IMR-90 (cell line): ENCODE results near the gene GNG12. TPM values are rescaled to one million over a fixed set of nuclear protein-coding genes. Genes with fewer than 3 reads are reported as not detected.

Experiments used
- ATAC-seq: fragments of 200-7000 bp; cut with Tn5 transposase; 2 replicates; pipeline ENCODE4 v1.9.1; 2020; ENCODE audit warnings: low read depth, mild to moderate bottlenecking, moderate library complexity
- BruUV-seq: library from RNA; stranded (reverse); fragments of 400-500 nt; replicated peaks from 2 replicates; lab custom pipeline; 2021; lab: Mats Ljungman, UMichigan
- CTCF ChIA-PET: fragments of 300-600 bp; formaldehyde crosslinking; extraction: SDS; loops from one replicate; lab custom pipeline; 2021; ENCODE audit warnings: antibody characterized with exemption; lab: Yijun Ruan, JAX
- POLR2A ChIA-PET: fragments of 300-600 bp; sonication (Branson Sonifier 250); formaldehyde crosslinking; loops from one replicate; lab custom pipeline; 2022; ENCODE audit warnings: antibody characterized with exemption; ENCODE audit not compliant: unreplicated experiment; lab: Charles Lee
- DNase-seq: peaks from one replicate; pipeline ENCODE4 v3.0.0; 2013
- H2AFZ ChIP-seq: replicated peaks from 2 replicates; pipeline ENCODE3; 2013; ENCODE audit warnings: low read length, mild to moderate bottlenecking; ENCODE audit not compliant: poor library complexity
- H2AK5ac ChIP-seq: 2 replicates; pipeline ENCODE4 v1.6.1; 2013; ENCODE audit warnings: low read depth, low read length, inconsistent platforms
- H2AK9ac ChIP-seq: replicated peaks from 2 replicates; pipeline ENCODE3; 2013; ENCODE audit warnings: mild to moderate bottlenecking, low read depth, low read length, moderate library complexity; ENCODE audit not compliant: poor library complexity
- H2BK120ac ChIP-seq: 2 replicates; pipeline ENCODE4 v1.6.1; 2013; ENCODE audit warnings: low read depth, low read length, inconsistent platforms
- H2BK15ac ChIP-seq: 3 replicates; pipeline ENCODE4 v1.6.1; 2013; ENCODE audit warnings: low read depth, low read length, inconsistent platforms
- H2BK20ac ChIP-seq: 2 replicates; pipeline ENCODE4 v1.6.1; 2013; ENCODE audit warnings: low read depth, mild to moderate bottlenecking, inconsistent platforms, low read length, moderate library complexity
- H2BK5ac ChIP-seq: 2 replicates; pipeline ENCODE4 v1.6.1; 2013; ENCODE audit warnings: mild to moderate bottlenecking, low read depth, low read length, inconsistent platforms; ENCODE audit not compliant: poor library complexity, severe bottlenecking
- H3K14ac ChIP-seq: replicated peaks from 2 replicates; pipeline ENCODE4 v1.6.1; 2013; ENCODE audit warnings: low read depth, low read length, inconsistent platforms
- H3K18ac ChIP-seq: 2 replicates; pipeline ENCODE4 v1.6.1; 2013; ENCODE audit warnings: low read depth, low read length, control low read depth
- H3K23ac ChIP-seq: 2 replicates; pipeline ENCODE4 v1.6.1; 2013; ENCODE audit warnings: low read depth, low read length, inconsistent platforms
- H3K27ac ChIP-seq: 2 replicates; pipeline ENCODE4 v1.5.1; 2013; ENCODE audit warnings: mild to moderate bottlenecking, control low read depth, low read length; ENCODE audit not compliant: insufficient read depth
- H3K27me3 ChIP-seq: 2 replicates; pipeline ENCODE4 v1.6.1; 2013; ENCODE audit warnings: low read length; ENCODE audit not compliant: control insufficient read depth, insufficient read depth
- H3K36me3 ChIP-seq: 2 replicates; pipeline ENCODE4 v1.6.1; 2013; ENCODE audit warnings: low read length, mixed read lengths; ENCODE audit not compliant: control insufficient read depth, insufficient read depth
- H3K4ac ChIP-seq: 2 replicates; pipeline ENCODE4 v1.6.1; 2013; ENCODE audit warnings: low read depth, low read length, inconsistent platforms
- H3K4me1 ChIP-seq: 2 replicates; pipeline ENCODE4 v1.6.1; 2013; ENCODE audit warnings: low read length, mixed read lengths; ENCODE audit not compliant: control insufficient read depth, insufficient read depth
- H3K4me2 ChIP-seq: 2 replicates; pipeline ENCODE4 v1.6.1; 2013; ENCODE audit warnings: low read depth, mild to moderate bottlenecking, control low read depth, low read length, moderate library complexity
- H3K4me3 ChIP-seq: 2 replicates; pipeline ENCODE4 v1.5.1; 2013; ENCODE audit warnings: low read depth, mild to moderate bottlenecking, control low read depth, low read length, moderate library complexity; ENCODE audit not compliant: insufficient read depth
- H3K56ac ChIP-seq: 2 replicates; pipeline ENCODE4 v1.6.1; 2013; ENCODE audit warnings: low read length, inconsistent platforms; ENCODE audit not compliant: insufficient read depth; ENCODE audit errors: extremely low read depth
- H3K79me1 ChIP-seq, 2 experiments: 2 replicates each; pipeline ENCODE4 v1.6.1; 2013; ENCODE audit warnings: low read length in 2 of 2, inconsistent platforms in 1 of 2, low read depth in 1 of 2
- H3K9ac ChIP-seq: 2 replicates; pipeline ENCODE4 v1.6.1; 2013; ENCODE audit warnings: low read depth, low read length, control low read depth
- H3K9me1 ChIP-seq: 2 replicates; pipeline ENCODE4 v1.6.1; 2013; ENCODE audit warnings: low read length, inconsistent platforms; ENCODE audit not compliant: insufficient read depth
- H3K9me3 ChIP-seq: 2 replicates; pipeline ENCODE4 v1.6.1; 2013; ENCODE audit warnings: low read length; ENCODE audit not compliant: control insufficient read depth, insufficient read depth
- H4K20me1 ChIP-seq: 2 replicates; pipeline ENCODE4 v1.6.1; 2013; ENCODE audit warnings: low read length, inconsistent platforms; ENCODE audit not compliant: insufficient read depth
- H4K5ac ChIP-seq: 2 replicates; pipeline ENCODE4 v1.6.1; 2013; ENCODE audit warnings: mild to moderate bottlenecking, low read depth, low read length, control low read depth
- H4K8ac ChIP-seq, 2 experiments: 2 replicates each; pipeline ENCODE4 v1.6.1; 2013; ENCODE audit warnings: low read depth in 2 of 2, low read length in 2 of 2, control low read depth in 1 of 2, inconsistent platforms in 1 of 2
- H4K91ac ChIP-seq: 2 replicates; pipeline ENCODE4 v1.6.1; 2013; ENCODE audit warnings: low read depth, low read length, inconsistent platforms; ENCODE audit not compliant: insufficient read depth
- BHLHE40 ChIP-seq: fragments of 150-350 bp; IDR thresholded peaks from 2 replicates; pipeline ENCODE4 v1.6.1; 2016; ENCODE audit warnings: mild to moderate bottlenecking, low read depth, low read length
- CEBPB ChIP-seq: IDR thresholded peaks from 2 replicates; pipeline ENCODE4 v1.6.1; 2012; ENCODE audit warnings: low read depth, low read length, improper control_type of control experiment
- MXI1 ChIP-seq: IDR thresholded peaks from 2 replicates; pipeline ENCODE4 v1.6.1; 2012; ENCODE audit warnings: low read depth, mild to moderate bottlenecking, low read length, moderate library complexity, borderline replicate concordance
- POLR2A ChIP-seq: IDR thresholded peaks from 2 replicates; pipeline ENCODE4 v1.6.1; 2012; ENCODE audit warnings: mild to moderate bottlenecking, low read depth, low read length
- dilution Hi-C: fragments of 300-500 bp; cut with HindIII; formaldehyde crosslinking; loops from one replicate; pipeline ENCODE4 v1.14.3; 2018; ENCODE audit warnings: low sequenced_read_pairs; ENCODE audit not compliant: unreplicated experiment
- in situ Hi-C: fragments of 300-500 bp; cut with MboI; formaldehyde crosslinking; loops from 3 replicates; pipeline ENCODE4 v1.14.3; 2019; ENCODE audit warnings: low sequenced_read_pairs, inconsistent platforms, mixed read lengths
- intact Hi-C: fragments of 100-400 bp; cut with micrococcal nuclease; formaldehyde crosslinking; loops from 2 replicates; pipeline ENCODE4 v1.10.0; 2022
- polyA plus RNA-seq, 3 experiments: library from polyadenylated mRNA; depleted of rRNA; stranded (reverse); fragments of >200 nt; gene quantifications; 2 replicates each; pipeline ENCODE4 v1.2.3, GENCODE V29; 2012; ENCODE audit warnings: low replicate concordance in 1 of 3
- total RNA-seq: library from RNA; depleted of rRNA; stranded (reverse); fragments of >200 nt; gene quantifications from 2 replicates; pipeline ENCODE4 v1.2.3, GENCODE V29; 2012

Gene GNG12
- total and polyA plus RNA-seq, 2 of the 4 experiments (the other 2 are of a cell fraction): 92.3 to 132 TPM

- ChIA-PET POLR2A (interaction anchor here (0.7 kb wide), 1 partner anchor 9 kb away, joined by 3 read pairs; no protein-coding TSS in a partner anchor), CTCF (interaction anchor here (0.8 to 2.1 kb wide), 4 partner anchors 69 to 156 kb away, joined by 4 to 7 read pairs (median 5); no protein-coding TSS in a partner anchor)
- Histone ChIP-seq H2AK5ac (no peak overlapping the region), H3K27me3 (no peaks in the 10 kb centered on the region), H4K91ac (no peak overlapping the region), H3K14ac (no peak overlapping the region), H3K27ac (no peak overlapping the region), H2AK9ac (no peak overlapping the region), H3K9me3 (no peaks in the 10 kb centered on the region), H3K56ac (no peak overlapping the region), H4K8ac (no peak overlapping the region), H2AFZ (no peak overlapping the region), H2BK15ac (no peak overlapping the region), H3K9ac (no peak overlapping the region), H2BK20ac (no peak overlapping the region), H3K9me1 (peaks cover 4% of the 10 kb centered on the region), H4K20me1 (peaks cover 13% of the 10 kb centered on the region; the same call in 1 of the 2 replicates), H4K5ac (no peak overlapping the region), H3K18ac (no peak overlapping the region), H2BK120ac (no peak overlapping the region), H3K4ac (no peak overlapping the region), H3K4me1 (peaks cover 5% of the 10 kb centered on the region), H3K36me3 (peaks cover 9% of the 10 kb centered on the region), H3K4me3 (no peak overlapping the region), H3K23ac (no peak overlapping the region), H3K4me2 (no peak overlapping the region), H2BK5ac (no peak overlapping the region), H3K79me1 (peaks cover 10 to 20% of the 10 kb centered on the region in 2 experiments)
- TF ChIP-seq BHLHE40 (no peak), CEBPB (no peak), MXI1 (no peak), POLR2A (no peak)
- intact Hi-C loops: no loop called here
- in situ Hi-C loops: loop anchor here (5.0 to 25.0 kb wide), 2 partner anchors 66 to 129 kb away; no protein-coding TSS in a partner anchor
- BruUV-seq: no TSS peak
- dilution Hi-C loops: no loop called here
- no peak for DNase-seq
- no peak for ATAC-seq
These were observed 141.6 kb downstream of the GNG12 start for GRCh38 chr1:67691712-67692111.
